Stomach (tissue), 4 donors: ENCODE results near the gene RNLS.

Source experiments
- CTCF ChIP-seq, 7 experiments: fragments of 450-650 bp in 4 of 7; fragments of 200-600 bp in 3 of 7; sonication (generic) in 3 of 7; IDR thresholded peaks; one replicate each; pipeline ENCODE4 v1.5.1; 2016 to 2019; ENCODE audit warnings: antibody characterized with exemption in 7 of 7, control low read depth in 2 of 7, mild to moderate bottlenecking in 1 of 7
- POLR2A ChIP-seq, 4 donors: fragments of 450-650 bp; IDR thresholded peaks; one replicate each; pipeline ENCODE4 v1.6.1; 2016; ENCODE audit warnings: antibody characterized with exemption in 4 of 4, control low read depth in 2 of 4, mild to moderate bottlenecking in 1 of 4, moderate library complexity in 1 of 4
- POLR2AphosphoS5 ChIP-seq, 3 donors: sonication (generic); formaldehyde crosslinking; IDR thresholded peaks; one replicate each; pipeline ENCODE4 v1.6.1; 2016; ENCODE audit warnings: antibody characterized with exemption in 3 of 3

GRCh38 chr10:88316292-88316861 is 266.7 kb downstream of the RNLS start:
- no peak for TF ChIP-seq CTCF (IDR thresholded peaks at IDR 0.05)
- TF ChIP-seq POLR2A (IDR thresholded peaks at IDR 0.05) = no peak
- no peak for TF ChIP-seq POLR2AphosphoS5 (IDR thresholded peaks at IDR 0.05)
